GM12874 (cell line): ENCODE data around the gene CCDC183.
A peak's percentile ranks its signal among the peaks of the same experiment; 100 is the strongest.

Experiments
- CTCF ChIP-seq: IDR thresholded peaks from 2 replicates; pipeline ENCODE4 v1.5.1; 2011; ENCODE audit warnings: low read depth, mild to moderate bottlenecking, control low read depth, low read length, moderate library complexity; ENCODE audit not compliant: insufficient read depth

CCDC183 gene

GRCh38 chr9:136854842-136855460 is 58.8 kb downstream of the CCDC183 start:
- no peak for TF ChIP-seq CTCF

GRCh38 chr9:136855461-136856078 is 59.4 kb downstream of the CCDC183 start:
- TF ChIP-seq CTCF: no peak

GRCh38 chr9:136856079-136856476 is 59.9 kb downstream of the CCDC183 start:
- TF ChIP-seq CTCF: no peak

GRCh38 chr9:136856541-136857141 is 60.5 kb downstream of the CCDC183 start:
- TF ChIP-seq CTCF: 0 out of 2 replicates have a peak, but pooled peaks have one; percentile 4

GRCh38 chr9:136857166-136857565 is 61.0 kb downstream of the CCDC183 start:
- no peak for TF ChIP-seq CTCF
